GM12878 (cell line): ENCODE measurements around the gene JAKMIP1.

Experiments
- CEBPB ChIP-seq, 2 experiments: fragments of 150-350 bp in 1 of 2; IDR thresholded peaks; 2 replicates each; pipeline ENCODE4 v1.6.1; 2012 to 2014; ENCODE audit warnings: low read depth in 2 of 2, low read length in 2 of 2, borderline replicate concordance in 1 of 2, inconsistent platforms in 1 of 2
- CTCF ChIP-seq, 3 experiments: IDR thresholded peaks in 2 of 3; conservative IDR thresholded peaks in 1 of 3; 2 replicates each; pipeline ENCODE4 v1.5.1; 2011; ENCODE audit warnings: low read depth in 3 of 3, low read length in 3 of 3, mild to moderate bottlenecking in 3 of 3, control low read depth in 2 of 3, moderate library complexity in 2 of 3, inconsistent platforms in 1 of 3, mixed read lengths in 1 of 3; ENCODE audit not compliant: control insufficient read depth in 2 of 3, insufficient read depth in 1 of 3; ENCODE audit errors: extremely low read depth in 1 of 3
- EZH2 ChIP-seq: IDR thresholded peaks from 2 replicates; pipeline ENCODE4 v1.6.1; 2012; ENCODE audit warnings: low read depth, mild to moderate bottlenecking, control low read depth, inconsistent platforms, low read length, borderline replicate concordance; ENCODE audit not compliant: control insufficient read depth
- GABPA ChIP-seq: IDR thresholded peaks from 2 replicates; pipeline ENCODE4 v1.6.1; 2014; ENCODE audit warnings: antibody characterized with exemption, low read depth, mild to moderate bottlenecking, inconsistent platforms
- MLLT1 ChIP-seq: fragments of 450-650 bp; IDR thresholded peaks from 2 replicates; pipeline ENCODE4 v1.6.1; 2016; ENCODE audit warnings: mild to moderate bottlenecking

DNA sequence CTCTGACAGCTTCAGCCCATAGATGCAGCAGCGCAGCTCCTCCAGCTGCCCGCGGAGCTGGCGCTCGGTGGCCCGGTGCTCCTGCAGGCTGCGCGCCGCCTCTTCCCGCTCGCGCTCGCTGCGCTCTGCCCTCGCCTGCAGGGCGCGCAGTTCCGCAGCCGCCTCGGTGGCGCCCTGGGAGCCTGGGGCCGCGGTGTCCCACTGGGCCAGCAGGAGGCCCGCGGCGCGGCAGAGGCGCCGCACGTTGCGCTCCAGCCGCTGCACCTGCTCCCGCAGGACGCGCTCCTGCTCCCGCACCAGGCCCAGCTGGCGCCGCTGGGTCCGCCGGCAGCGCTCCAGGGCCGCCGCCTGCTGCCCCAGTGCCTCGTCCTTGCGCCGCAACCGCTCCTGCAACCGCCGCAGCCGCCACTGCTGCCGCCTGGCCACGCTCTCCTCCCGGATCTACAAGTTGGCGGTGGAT, 192.2 kb downstream of the JAKMIP1 start:
- TF ChIP-seq GABPA (no peak), CTCF (IDR thresholded peaks at IDR 0.05 in 2 of 3, conservative IDR thresholded peaks at IDR 0.05 in 1 of 3; ENCODE audit: control insufficient read depth in 2 of 3, extremely low read depth in 1 of 3, insufficient read depth in 1 of 3, low read depth in 3 of 3, low read length in 3 of 3) (no peak), MLLT1 (no peak), EZH2 (no peak), CEBPB (IDR thresholded peaks at IDR 0.05; ENCODE audit: borderline replicate concordance in 1 of 2, low read depth in 2 of 2, low read length in 2 of 2) (no peak)
